ENCODE results near the gene F2RL1.
"Not testable (repeated sequence)": the region's sequence is repeated elsewhere in the genome, so short reads cannot be mapped to it uniquely, and the experiment has no call there.

F2RL1 gene

DNA sequence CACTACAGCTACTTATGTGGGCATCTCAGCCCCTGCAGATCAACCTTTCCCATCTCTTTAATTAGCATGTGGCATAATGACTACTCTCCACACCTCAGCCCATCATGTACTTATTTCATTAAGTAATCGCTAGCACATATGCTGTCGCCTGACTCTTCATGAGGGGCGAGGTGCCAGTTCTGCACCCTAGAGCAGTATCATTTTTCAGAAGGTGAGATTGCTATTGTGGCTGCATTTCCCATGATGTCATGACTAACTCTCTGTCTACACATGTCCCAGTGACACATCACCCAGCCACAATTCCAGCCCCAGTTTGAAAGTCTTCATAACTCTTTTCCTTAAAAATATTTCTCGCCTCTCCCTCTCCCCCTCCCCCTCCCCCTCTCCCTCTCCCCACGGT lies 7.6 kb upstream of the F2RL1 start:
- no peak overlapping the region for H2AFZ ChIP-seq (ENCODE audit: low read depth, low read length)
- no peaks in the 10 kb centered on the region for H3K36me3 ChIP-seq (ENCODE audit: insufficient read depth, low read length)
- H3K9me3 ChIP-seq (ENCODE audit: low read length), result no peaks in the 10 kb centered on the region
- peaks cover 22% of the 10 kb centered on the region for H3K4me1 ChIP-seq (ENCODE audit: insufficient read depth, low read length)
- H3K27me3 ChIP-seq (ENCODE audit: insufficient read depth, low read length), result no peaks in the 10 kb centered on the region
- no peak overlapping the region for H3K4me3 ChIP-seq (ENCODE audit: low read length)

DNA sequence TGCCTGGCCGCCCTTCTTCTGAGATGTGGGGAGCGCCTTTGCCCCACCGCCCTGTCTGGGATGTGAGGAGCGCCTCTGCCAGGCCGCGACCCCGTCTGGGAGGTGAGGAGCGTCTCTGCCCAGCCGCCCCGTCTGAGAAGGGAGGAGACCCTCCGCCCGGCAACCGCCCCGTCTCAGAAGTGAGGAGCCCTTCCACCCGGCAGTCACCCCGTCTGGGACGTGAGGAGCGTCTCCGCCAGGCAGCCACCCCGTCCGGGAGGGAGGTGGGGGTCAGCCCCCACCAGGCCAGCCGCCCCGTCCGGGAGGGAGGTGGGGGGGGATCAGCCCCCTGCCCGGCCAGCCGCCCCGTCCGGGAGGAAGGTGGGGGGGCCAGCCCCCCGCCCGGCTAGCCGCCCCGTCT lies 6.6 kb upstream of the F2RL1 start:
- not testable (repeated sequence) for H3K36me3 ChIP-seq (ENCODE audit: insufficient read depth, low read length); H3K27me3 ChIP-seq (ENCODE audit: insufficient read depth, low read length); H3K9me3 ChIP-seq (ENCODE audit: low read length); H3K4me3 ChIP-seq (ENCODE audit: low read length); H2AFZ ChIP-seq (ENCODE audit: low read depth, low read length)
- peaks cover 17% of the 10 kb centered on the region for H3K4me1 ChIP-seq (ENCODE audit: insufficient read depth, low read length)

DNA sequence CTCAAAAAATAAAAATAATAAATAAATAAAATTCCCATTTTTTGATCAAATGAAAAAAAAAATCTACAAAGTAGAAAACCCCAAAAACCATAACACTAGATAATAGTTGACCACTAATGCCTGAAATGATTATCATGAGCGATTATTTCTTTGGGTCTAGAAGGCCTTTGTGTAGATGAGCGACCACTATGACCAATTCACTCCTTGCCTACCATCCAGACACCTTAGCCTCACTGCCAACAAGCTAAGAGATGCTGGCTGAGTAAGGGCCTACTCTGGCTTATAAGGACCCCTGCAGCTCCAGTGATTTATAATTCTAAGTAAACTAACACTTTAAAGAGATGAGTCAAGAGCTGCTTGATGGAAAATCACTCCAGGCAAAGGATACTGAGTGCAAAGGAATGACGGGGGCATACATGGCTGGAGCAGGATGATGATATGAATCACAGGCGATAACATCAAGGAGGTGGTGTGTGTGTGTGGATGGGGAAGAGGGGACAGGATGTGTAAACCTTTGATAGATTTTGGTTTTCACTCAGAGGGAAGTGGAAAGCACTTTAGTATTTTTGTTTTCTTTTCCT lies 4.8 kb upstream of the F2RL1 start:
- Histone ChIP-seq H3K4me3 (ENCODE audit: low read length) (no peak overlapping the region), H3K4me1 (ENCODE audit: insufficient read depth, low read length) (peaks cover 4% of the 10 kb centered on the region), H3K36me3 (ENCODE audit: insufficient read depth, low read length) (no peaks in the 10 kb centered on the region), H3K9me3 (ENCODE audit: low read length) (peaks cover 4% of the 10 kb centered on the region), H2AFZ (ENCODE audit: low read depth, low read length) (no peak overlapping the region), H3K27me3 (ENCODE audit: insufficient read depth, low read length) (peaks cover under 1% of the 10 kb centered on the region)

DNA sequence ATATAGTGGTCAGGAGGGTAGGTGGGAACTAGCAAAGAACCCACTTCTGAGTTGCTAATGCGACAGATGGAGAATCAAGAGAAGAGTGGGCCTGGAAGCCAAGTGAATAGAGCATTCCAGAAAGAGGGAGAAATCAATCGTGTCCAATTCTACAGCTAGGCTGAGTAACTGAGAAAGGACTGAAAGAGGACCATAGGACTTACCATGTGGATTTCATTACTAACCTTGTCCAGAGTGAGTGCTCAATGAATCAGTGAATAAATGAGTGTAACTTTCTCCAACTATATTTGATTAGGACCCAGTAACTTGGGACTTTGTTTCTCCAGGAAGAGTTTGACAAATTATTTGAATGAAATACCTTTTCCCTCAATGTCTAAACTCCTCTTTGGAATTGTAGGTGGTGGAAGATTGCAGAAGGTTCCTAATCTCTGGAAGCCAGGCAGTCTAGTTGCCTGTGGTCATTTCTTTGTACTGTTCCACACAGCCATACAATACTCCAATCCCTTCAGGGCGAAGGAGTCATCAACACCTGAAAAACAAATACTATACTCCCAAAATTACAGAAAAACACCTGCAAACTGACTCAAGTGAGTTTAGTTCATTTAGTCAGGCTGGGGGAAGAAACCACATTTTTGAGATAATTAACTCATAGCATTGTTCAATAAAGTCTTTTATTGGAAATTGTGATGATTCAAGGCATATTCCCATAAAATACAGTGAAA lies 2.6 kb upstream of the F2RL1 start:
- peaks cover 5% of the 10 kb centered on the region for H3K27me3 ChIP-seq (ENCODE audit: insufficient read depth, low read length)
- H2AFZ ChIP-seq (ENCODE audit: low read depth, low read length), result no peak overlapping the region
- peaks cover 13% of the 10 kb centered on the region for H3K4me1 ChIP-seq (ENCODE audit: insufficient read depth, low read length)
- peaks cover 4% of the 10 kb centered on the region for H3K9me3 ChIP-seq (ENCODE audit: low read length)
- no peaks in the 10 kb centered on the region for H3K36me3 ChIP-seq (ENCODE audit: insufficient read depth, low read length)
- no peak overlapping the region for H3K4me3 ChIP-seq (ENCODE audit: low read length)

DNA sequence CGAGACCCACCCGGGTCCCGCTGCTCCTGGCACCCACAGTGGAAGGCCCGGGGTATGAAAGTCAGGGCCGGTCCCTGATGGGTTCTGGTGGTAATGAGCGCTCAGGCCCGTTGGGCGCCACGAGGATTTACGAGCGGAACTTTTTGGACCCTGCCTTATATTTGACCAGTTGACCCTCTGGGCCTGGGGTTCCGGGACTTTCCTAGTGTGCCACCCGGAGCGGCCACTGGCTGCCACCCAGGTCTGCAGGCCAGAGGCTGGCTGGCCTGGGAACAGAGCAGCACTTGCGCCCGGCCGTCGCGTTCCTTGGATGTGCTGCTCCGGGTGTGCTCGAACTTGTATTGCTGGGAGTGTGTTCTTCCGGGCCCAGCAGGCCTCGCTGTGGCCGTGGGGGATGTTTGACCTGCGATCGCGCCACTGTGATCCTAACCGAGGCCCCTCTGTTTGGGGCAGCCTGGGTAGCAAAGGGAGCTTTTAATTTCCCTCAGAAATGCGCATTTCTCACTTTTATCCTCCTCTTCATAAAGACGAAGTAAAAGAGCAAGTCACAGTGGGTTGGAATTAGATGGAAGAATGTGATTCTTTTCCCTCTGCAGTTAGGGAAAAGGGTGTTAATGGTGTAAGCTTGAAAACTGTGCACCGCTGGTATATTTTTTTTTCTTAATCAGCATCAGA lies 1.2 kb downstream of the F2RL1 start:
- Histone ChIP-seq H3K27me3 (ENCODE audit: insufficient read depth, low read length) (peaks cover 5% of the 10 kb centered on the region), H3K4me1 (ENCODE audit: insufficient read depth, low read length) (peaks cover 13% of the 10 kb centered on the region), H2AFZ (ENCODE audit: low read depth, low read length) (peak overlapping the region; percentile 58), H3K36me3 (ENCODE audit: insufficient read depth, low read length) (no peaks in the 10 kb centered on the region), H3K9me3 (ENCODE audit: low read length) (peaks cover 4% of the 10 kb centered on the region), H3K4me3 (ENCODE audit: low read length) (peak overlapping the region; percentile 27)

DNA sequence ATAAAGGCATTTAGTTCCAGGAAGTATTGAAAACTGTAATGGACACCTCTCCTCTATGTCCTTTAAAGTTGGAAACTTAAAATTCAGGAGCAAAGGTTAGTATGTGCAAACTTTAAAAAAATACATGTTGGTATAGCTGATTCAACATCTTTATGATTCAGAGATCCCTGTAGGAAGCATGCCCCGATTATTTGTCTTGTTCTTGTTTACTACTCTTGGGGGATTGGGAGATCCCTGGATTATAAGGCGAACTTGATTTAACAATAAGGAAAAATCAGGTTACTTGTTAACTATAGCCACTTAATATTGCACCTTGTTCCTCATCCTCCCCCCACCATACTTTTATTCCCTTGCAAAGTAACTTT lies 1.7 kb downstream of the F2RL1 start:
- Histone ChIP-seq H2AFZ (ENCODE audit: low read depth, low read length) (peak overlapping the region; percentile 58), H3K9me3 (ENCODE audit: low read length) (peaks cover 4% of the 10 kb centered on the region), H3K4me1 (ENCODE audit: insufficient read depth, low read length) (peaks cover 13% of the 10 kb centered on the region), H3K27me3 (ENCODE audit: insufficient read depth, low read length) (peaks cover 5% of the 10 kb centered on the region), H3K36me3 (ENCODE audit: insufficient read depth, low read length) (no peaks in the 10 kb centered on the region), H3K4me3 (ENCODE audit: low read length) (no peak overlapping the region)

DNA sequence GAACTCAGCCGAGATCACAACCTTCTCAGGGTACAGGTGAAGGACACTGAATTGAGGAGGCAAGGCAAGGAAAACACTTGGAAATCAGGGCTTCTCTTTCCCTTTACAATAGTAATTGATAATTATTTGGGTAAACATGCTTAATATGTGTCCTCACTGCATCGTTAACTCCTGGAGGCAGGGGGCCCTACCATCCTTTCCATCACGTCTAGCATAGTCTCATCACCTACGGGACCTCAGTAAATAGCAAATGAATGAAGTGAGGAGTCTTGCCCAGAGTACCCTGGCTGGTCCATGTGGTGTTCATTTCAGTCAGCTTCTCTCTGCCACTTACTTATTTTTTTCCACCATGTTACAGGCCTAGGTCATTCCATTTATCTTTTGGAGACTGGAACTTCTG lies 2.3 kb downstream of the F2RL1 start:
- Histone ChIP-seq H3K4me1 (ENCODE audit: insufficient read depth, low read length) (peaks cover 13% of the 10 kb centered on the region), H3K4me3 (ENCODE audit: low read length) (no peak overlapping the region), H2AFZ (ENCODE audit: low read depth, low read length) (no peak overlapping the region), H3K27me3 (ENCODE audit: insufficient read depth, low read length) (peaks cover 5% of the 10 kb centered on the region), H3K9me3 (ENCODE audit: low read length) (peaks cover 4% of the 10 kb centered on the region), H3K36me3 (ENCODE audit: insufficient read depth, low read length) (no peaks in the 10 kb centered on the region)

DNA sequence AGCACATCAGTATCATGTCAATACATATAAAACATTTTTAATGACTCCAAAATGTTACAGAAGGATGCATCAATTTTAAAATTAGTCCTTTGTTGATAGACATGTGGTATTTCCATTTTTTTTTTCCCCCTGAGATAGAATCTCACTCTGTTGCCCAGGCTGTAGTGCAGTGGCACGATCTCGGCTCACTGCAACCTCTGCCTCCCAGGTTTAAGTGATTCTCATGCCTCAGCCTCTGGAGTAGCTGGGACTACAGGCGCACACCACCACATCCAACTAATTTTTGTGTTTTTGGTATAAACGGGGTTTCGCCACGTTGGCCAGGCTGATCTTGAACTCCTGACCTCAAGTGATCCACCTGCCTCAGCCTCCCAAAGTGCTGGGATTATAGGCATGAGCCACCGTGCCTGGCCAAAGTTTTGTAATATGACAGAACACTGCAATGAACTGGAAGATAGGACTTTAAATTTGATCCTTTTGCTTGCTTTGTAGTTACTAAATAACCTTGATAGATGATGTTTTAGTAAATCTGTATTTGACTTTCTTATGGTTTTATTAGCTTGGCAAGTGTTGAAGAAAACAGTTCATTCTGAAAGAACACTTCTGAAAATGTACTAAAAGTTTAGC lies 3.4 kb downstream of the F2RL1 start:
- not testable (repeated sequence) for H2AFZ ChIP-seq (ENCODE audit: low read depth, low read length); H3K36me3 ChIP-seq (ENCODE audit: insufficient read depth, low read length); H3K9me3 ChIP-seq (ENCODE audit: low read length); H3K4me3 ChIP-seq (ENCODE audit: low read length); H3K27me3 ChIP-seq (ENCODE audit: insufficient read depth, low read length)
- H3K4me1 ChIP-seq (ENCODE audit: insufficient read depth, low read length), result peaks cover 13% of the 10 kb centered on the region

DNA sequence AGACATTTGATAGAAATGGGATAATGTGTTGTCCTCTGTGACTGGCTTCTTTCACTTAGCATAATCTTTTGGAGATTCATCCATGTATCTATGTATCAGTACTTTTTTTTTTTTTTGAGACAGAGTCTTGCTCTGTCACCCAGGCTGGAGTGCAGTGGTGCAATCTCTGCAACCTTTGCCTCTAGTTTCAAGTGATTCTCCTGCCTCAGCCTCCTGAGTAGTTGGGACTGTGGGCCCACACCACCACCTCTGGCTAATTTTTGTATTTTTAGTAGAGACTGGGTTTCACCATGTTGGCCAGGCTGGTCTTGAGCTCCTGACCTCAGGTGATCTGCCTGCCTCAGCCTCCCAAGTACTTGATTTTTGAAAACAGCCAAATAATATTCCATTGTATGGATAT lies 7.6 kb downstream of the F2RL1 start:
- H3K36me3 ChIP-seq (ENCODE audit: insufficient read depth, low read length); H3K9me3 ChIP-seq (ENCODE audit: low read length); H3K27me3 ChIP-seq (ENCODE audit: insufficient read depth, low read length); H3K4me1 ChIP-seq (ENCODE audit: insufficient read depth, low read length); H3K4me3 ChIP-seq (ENCODE audit: low read length); H2AFZ ChIP-seq (ENCODE audit: low read depth, low read length): not testable (repeated sequence)

DNA sequence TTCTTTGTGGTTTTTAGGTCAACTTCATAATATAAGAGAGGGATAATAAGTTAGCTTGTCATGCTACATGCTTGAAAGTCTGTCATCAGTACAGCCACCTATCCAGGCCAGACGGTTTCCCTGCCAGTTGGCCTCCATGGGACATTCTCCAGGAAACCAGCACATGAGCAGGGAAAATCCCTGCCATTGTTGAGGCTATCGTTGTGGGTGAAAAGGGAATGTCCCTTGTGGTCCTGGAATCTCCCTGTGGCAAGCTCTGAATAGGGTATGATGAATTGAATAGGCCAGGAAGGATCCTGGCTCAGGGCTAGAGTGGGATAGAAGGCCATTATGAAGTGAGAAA lies 12.3 kb downstream of the F2RL1 start:
- Histone ChIP-seq H3K9me3 (ENCODE audit: low read length) (no peaks in the 10 kb centered on the region), H3K4me1 (ENCODE audit: insufficient read depth, low read length) (no peaks in the 10 kb centered on the region), H3K36me3 (ENCODE audit: insufficient read depth, low read length) (no peaks in the 10 kb centered on the region), H3K4me3 (ENCODE audit: low read length) (no peak overlapping the region), H3K27me3 (ENCODE audit: insufficient read depth, low read length) (no peaks in the 10 kb centered on the region), H2AFZ (ENCODE audit: low read depth, low read length) (no peak overlapping the region)

DNA sequence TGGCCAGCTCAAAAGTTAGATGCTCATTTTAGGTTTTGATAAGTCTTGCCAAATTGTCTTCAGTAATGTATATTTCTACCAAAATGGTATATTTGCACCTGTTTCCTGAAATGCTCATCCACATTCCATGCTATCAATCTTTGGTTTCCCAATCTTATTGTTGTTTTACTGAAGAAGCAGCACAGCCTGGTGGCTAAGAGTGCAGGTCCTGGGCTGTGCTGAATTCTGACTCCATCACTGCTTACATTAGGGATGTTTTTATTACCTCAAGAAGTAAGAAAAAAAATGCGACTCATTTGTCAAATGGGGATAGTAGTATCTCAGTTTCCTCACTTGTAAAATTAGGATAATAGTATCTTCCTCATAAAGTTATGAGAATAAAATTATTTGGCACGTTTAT lies 17.4 kb downstream of the F2RL1 start:
- Histone ChIP-seq H3K4me1 (ENCODE audit: insufficient read depth, low read length) (no peaks in the 10 kb centered on the region), H3K9me3 (ENCODE audit: low read length) (no peaks in the 10 kb centered on the region), H2AFZ (ENCODE audit: low read depth, low read length) (no peak overlapping the region), H3K36me3 (ENCODE audit: insufficient read depth, low read length) (no peaks in the 10 kb centered on the region), H3K4me3 (ENCODE audit: low read length) (no peak overlapping the region), H3K27me3 (ENCODE audit: insufficient read depth, low read length) (no peaks in the 10 kb centered on the region)

DNA sequence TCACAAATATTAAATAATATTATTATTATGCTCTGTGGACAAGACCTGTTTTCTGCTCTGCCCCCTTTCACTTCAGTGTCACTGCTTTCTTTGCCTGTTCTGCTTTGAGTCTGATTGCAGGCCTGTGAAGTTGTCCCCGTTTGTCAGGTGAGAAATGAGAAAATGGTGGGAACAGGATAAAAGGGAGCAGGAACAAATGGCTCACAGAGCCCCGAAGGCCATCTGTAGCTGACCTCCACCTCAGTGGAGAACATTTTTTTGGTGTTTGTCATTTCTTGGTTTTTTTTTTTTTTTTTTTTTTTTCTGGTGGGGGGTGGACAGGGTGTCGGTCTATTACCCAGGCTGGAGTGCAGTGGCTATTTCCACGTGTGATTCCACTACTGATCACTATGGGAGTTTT lies 17.8 kb downstream of the F2RL1 start:
- Histone ChIP-seq H3K9me3 (ENCODE audit: low read length) (no peaks in the 10 kb centered on the region), H3K4me3 (ENCODE audit: low read length) (no peak overlapping the region), H3K27me3 (ENCODE audit: insufficient read depth, low read length) (no peaks in the 10 kb centered on the region), H2AFZ (ENCODE audit: low read depth, low read length) (no peak overlapping the region), H3K4me1 (ENCODE audit: insufficient read depth, low read length) (no peaks in the 10 kb centered on the region), H3K36me3 (ENCODE audit: insufficient read depth, low read length) (no peaks in the 10 kb centered on the region)

DNA sequence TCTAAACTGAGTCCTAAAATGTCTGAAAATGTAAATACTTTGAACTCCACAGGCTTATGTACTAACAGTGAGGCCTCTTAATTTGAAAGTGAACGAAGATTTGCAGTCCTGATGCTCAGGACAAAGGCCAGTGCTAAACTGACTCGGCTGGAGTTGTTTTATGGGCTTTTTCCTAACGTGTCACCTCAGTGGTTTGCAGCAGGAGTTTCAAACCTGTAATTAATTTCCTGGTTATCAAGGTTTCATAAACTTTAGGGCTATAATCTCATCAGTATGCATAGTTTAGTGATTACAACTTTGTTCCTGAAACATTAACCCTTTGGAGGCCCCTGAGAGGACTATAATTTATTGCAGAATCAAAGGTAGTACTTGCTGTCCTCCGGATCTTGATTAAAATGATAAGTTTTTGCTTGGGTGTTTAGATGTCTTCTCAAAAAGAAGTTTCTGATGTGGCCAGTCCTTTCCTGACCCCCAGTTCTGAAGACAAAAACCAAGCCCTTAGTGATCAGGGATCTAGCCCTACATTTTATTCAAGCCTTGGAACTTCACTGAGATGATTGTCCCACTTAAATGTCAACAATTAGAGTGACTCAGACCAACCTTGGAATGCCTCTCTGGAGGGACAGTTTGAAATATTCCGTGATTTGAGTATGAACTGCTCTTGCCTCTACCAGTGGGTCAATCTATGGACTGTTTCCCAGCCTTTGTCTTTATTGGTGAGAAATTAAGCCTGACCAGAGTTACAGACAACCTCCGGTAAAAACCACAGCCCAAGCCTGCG lies 19.8 kb downstream of the F2RL1 start:
- Histone ChIP-seq H3K36me3 (ENCODE audit: insufficient read depth, low read length) (no peaks in the 10 kb centered on the region), H3K27me3 (ENCODE audit: insufficient read depth, low read length) (no peaks in the 10 kb centered on the region), H3K9me3 (ENCODE audit: low read length) (no peaks in the 10 kb centered on the region), H3K4me3 (ENCODE audit: low read length) (no peak overlapping the region), H2AFZ (ENCODE audit: low read depth, low read length) (no peak overlapping the region), H3K4me1 (ENCODE audit: insufficient read depth, low read length) (no peaks in the 10 kb centered on the region)
